AG04450 (cell line): ENCODE results near the gene PDCD4. TPM values are rescaled to one million over a fixed set of nuclear protein-coding genes. Genes with fewer than 3 reads are reported as not detected.
"Not testable (repeated sequence)": the region's sequence is repeated elsewhere in the genome, so short reads cannot be mapped to it uniquely, and the experiment has no call there.

ENCODE experiments used
- CTCF ChIA-PET: fragments of 300-600, 350-600 bp; formaldehyde crosslinking; extraction: SDS; loops from one replicate; lab custom pipeline; 2022; ENCODE audit warnings: antibody characterized with exemption, inconsistent platforms; lab: Charles Lee
- POLR2A ChIA-PET: fragments of 350-600 bp; formaldehyde crosslinking; extraction: SDS; loops from one replicate; lab custom pipeline; 2021; ENCODE audit warnings: antibody characterized with exemption, inconsistent platforms; lab: Yijun Ruan, JAX
- DNase-seq: peaks from one replicate; pipeline ENCODE4 v3.0.0-alpha.2; 2011; ENCODE audit warnings: low read depth, low spot score
- H3K27ac ChIP-seq: one replicate; pipeline ENCODE4 v1.5.1; 2012; ENCODE audit warnings: low read depth, low read length, control low read depth
- H3K27me3 ChIP-seq: one replicate; pipeline ENCODE4 v1.6.0; 2012; ENCODE audit warnings: low read length; ENCODE audit not compliant: control insufficient read depth, insufficient read depth
- H3K4me3 ChIP-seq: 2 replicates; pipeline ENCODE4 v1.5.1; 2011; ENCODE audit warnings: mild to moderate bottlenecking, low read depth, low read length, control low read depth
- H3K9me3 ChIP-seq: 2 replicates; pipeline ENCODE4 v1.5.1; 2012; ENCODE audit warnings: low read length; ENCODE audit not compliant: control insufficient read depth, insufficient read depth
- polyA plus RNA-seq: library from polyadenylated mRNA; depleted of rRNA; stranded (reverse); fragments of >200 nt; gene quantifications from 2 replicates; pipeline ENCODE4 v1.2.3, GENCODE V29; 2011
- TF ChIP-seq, protein P1 (sequence below): IDR thresholded peaks from 2 replicates; pipeline ENCODE4 v1.5.1; 2011; ENCODE audit warnings: low read depth, low read length, control low read depth, inconsistent platforms

The PDCD4 gene
- polyA plus RNA-seq, 1 experiment, result 95.4 TPM

DNA sequence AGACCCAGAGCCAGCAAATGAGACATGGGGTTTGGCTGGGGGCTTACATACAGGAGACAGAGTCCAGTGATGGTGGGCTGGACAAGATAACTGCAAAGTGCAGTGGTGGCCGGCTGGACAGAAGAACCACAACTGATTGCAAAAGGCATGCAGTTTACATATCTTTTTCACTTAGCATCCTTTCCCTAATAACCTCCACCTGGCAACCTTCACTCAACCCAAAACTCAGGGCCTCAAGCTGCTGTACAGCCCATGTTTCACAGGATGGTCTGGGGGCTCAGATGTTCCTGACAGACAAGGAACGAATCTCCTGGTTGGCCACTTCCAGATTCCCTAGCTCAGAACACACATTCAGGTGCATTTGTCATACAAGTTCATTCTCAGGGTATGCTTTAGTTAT lies 7.8 kb upstream of the PDCD4 start:
- Histone ChIP-seq H3K9me3 (no peaks in the 10 kb centered on the region), H3K27ac (no peak overlapping the region), H3K27me3 (no peaks in the 10 kb centered on the region), H3K4me3 (no peak overlapping the region)
- DNase-seq, result no peak
- ChIA-PET POLR2A (no interaction called here), CTCF (no interaction called here)
- TF ChIP-seq, protein P1, sequence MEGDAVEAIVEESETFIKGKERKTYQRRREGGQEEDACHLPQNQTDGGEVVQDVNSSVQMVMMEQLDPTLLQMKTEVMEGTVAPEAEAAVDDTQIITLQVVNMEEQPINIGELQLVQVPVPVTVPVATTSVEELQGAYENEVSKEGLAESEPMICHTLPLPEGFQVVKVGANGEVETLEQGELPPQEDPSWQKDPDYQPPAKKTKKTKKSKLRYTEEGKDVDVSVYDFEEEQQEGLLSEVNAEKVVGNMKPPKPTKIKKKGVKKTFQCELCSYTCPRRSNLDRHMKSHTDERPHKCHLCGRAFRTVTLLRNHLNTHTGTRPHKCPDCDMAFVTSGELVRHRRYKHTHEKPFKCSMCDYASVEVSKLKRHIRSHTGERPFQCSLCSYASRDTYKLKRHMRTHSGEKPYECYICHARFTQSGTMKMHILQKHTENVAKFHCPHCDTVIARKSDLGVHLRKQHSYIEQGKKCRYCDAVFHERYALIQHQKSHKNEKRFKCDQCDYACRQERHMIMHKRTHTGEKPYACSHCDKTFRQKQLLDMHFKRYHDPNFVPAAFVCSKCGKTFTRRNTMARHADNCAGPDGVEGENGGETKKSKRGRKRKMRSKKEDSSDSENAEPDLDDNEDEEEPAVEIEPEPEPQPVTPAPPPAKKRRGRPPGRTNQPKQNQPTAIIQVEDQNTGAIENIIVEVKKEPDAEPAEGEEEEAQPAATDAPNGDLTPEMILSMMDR, result no peak

DNA sequence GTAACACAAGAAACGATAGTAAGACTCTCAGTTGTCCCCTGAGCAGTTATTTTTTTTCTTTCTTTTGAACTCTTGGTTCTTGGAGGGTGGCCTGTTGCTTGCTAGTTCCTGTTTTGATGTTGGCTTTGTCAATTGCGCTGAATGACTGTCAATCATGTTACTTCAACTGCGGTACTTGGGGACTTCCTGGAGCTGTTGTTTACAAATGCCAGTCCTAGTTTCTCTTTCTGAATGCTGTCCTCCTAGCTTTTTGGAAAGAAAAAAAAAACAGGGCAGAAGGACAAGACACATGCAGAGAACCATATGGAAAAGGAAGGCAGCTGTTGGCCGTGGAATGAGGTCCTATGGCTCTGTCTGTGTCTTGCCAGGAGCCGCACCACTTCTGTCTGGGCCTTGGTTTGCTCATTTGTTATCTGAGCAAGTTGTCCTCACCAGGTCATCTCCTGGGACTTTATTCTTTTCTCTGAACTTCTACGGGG lies 7.0 kb upstream of the PDCD4 start:
- TF ChIP-seq, protein P1, result no peak
- DNase-seq, result no peak
- ChIA-PET POLR2A (no interaction called here), CTCF (interaction anchor here (0.6 kb wide), 1 partner anchor 62 kb away, joined by 3 read pairs; no protein-coding TSS in a partner anchor)
- Histone ChIP-seq H3K9me3 (no peaks in the 10 kb centered on the region), H3K4me3 (no peak overlapping the region), H3K27ac (no peak overlapping the region), H3K27me3 (no peaks in the 10 kb centered on the region)

DNA sequence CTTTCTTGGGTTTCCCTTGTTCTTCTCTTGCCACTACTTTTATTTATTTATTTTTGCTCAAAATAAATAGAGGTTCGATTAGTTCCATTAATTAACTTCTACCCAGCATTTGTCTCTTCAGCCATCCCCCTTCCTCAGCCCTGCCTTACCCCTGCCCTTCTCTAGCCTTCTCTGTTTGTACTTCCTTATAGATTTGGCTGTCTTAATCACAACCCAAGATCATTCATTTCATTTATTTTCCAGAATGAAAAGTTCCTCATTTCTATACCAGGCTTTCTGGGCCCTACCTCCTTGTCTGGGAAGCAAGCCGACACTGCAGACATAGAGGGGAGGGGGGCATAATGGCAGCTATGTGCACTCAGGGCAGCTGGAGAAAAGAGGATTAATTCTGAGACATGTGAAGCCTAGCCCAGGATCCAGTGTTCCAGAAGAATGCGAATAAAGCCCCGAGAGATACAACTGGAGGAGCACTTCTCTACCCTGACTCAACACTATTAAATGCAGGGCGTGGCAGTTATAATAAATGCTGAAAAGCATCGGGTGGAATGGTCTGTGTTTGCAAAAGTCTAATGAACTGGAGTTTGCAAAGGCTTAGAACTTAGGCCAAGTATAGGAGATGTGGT lies 6.4 kb upstream of the PDCD4 start:
- CTCF ChIA-PET, result interaction anchor here (0.6 kb wide), 2 partner anchors 62 to 358 kb away, joined by 3 to 6 read pairs; no protein-coding TSS in a partner anchor

DNA sequence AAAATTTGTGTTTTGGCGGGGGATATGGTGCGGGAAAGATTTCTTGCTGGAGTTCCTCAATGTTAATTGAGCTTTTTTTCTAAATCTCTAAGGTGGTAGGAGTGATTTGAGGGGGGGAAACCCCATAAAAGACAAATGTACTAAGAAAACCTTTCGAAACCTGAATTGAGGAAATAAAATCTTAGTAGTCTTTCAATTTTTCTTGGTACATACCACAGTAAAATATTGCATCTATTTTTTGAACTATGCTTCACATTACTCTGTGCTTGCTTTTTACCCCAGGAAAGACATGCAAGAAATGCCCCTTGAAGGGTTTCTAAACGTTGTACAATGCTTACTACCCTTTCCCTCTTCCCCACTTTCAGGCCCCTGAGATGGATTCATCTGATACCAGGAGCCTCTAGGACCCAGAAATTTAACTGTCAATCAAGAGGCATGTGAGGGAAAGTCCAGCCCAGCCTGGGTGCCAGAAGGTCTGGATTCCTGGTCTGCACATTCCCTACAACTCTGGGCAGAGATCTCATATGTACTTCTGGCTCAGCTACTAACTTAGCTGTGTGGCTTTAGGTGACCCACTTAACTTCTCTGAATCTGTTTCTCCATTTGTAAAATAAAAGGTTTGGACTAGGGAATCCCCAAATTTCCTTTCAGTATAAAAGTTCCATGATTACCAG lies 5.8 kb upstream of the PDCD4 start:
- no peaks in the 10 kb centered on the region for H3K9me3 ChIP-seq
- peaks cover 2% of the 10 kb centered on the region for H3K27me3 ChIP-seq
- DNase-seq, result no peak
- no peak overlapping the region for H3K4me3 ChIP-seq
- no peak overlapping the region for H3K27ac ChIP-seq
- TF ChIP-seq, protein P1, result no peak
- CTCF ChIA-PET, result interaction anchor here (0.6 kb wide), 1 partner anchor 359 kb away, joined by 6 read pairs; no protein-coding TSS in a partner anchor
- POLR2A ChIA-PET, result no interaction called here

More for the DNA sequence above, 6.4 kb upstream of the PDCD4 start:
- Histone ChIP-seq H3K9me3 (no peaks in the 10 kb centered on the region), H3K27ac (peak overlapping the region; percentile 23), H3K4me3 (no peak overlapping the region), H3K27me3 (no peaks in the 10 kb centered on the region)
- no peak for DNase-seq
- TF ChIP-seq, protein P1, result no peak
- POLR2A ChIA-PET, result no interaction called here

DNA sequence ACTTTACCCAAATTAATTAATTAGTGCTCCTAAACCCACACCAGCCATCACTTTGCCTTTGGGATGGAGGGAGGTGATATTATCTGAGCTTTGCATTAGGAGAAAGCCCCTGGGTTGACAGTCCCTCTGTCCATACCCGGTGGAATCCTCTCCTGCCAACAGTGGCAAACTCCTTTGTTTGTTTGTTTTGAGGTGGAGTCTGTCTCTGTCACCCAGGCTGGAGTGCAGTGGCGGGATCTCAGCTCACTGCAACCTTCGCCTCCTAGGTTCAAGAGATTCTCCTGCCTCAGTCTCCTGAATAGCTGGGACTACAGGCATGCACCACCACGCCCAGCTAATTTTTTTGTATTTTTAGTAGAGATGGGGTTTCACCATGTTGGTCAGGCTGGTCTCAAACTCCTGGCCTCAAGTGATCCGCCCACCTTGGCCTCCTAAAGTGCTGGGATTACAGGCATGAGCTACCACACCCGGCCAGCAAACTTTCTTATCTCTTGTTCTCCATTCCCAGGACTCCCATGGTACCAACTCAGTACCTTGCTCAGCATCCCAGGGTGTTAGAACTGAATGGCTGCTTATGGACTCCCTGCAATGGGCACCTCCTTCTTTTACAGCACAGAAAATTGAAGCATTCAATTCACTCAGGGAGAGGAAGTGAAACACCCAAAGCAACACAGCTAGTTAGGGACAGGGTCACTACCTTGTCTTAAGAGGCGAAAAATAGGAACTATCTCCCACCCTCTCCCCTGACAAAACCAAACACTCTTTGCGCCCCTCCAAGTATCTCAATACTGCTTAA lies 4.5 kb upstream of the PDCD4 start:
- CTCF ChIA-PET, result interaction anchor here (1.4 kb wide), 1 partner anchor 8 kb away, joined by 3 read pairs; no protein-coding TSS in a partner anchor
- H3K27ac ChIP-seq, H3K4me3 ChIP-seq, DNase-seq, H3K9me3 ChIP-seq, POLR2A ChIA-PET, H3K27me3 ChIP-seq: not testable (repeated sequence)
